Activated naive CD8-positive, alpha-beta T cell treated with anti-CD3 and anti-CD28 coated beads, Interleukin-2, amount 10 ng/mL, durations not matched to agents 7 days and 5 days (primary cell): Measurements from ENCODE around the gene KLHL29. TPM values are rescaled to one million over a fixed set of nuclear protein-coding genes. Genes with fewer than 3 reads are reported as not detected.

Source experiments
- ATAC-seq: fragments of 150-1000 bp; cut with Tn5 transposase; one replicate; pipeline ENCODE4 v1.10.0; 2021; ENCODE audit warnings: low read depth, moderate library complexity
- POLR2A ChIA-PET: fragments of 350-600 bp; sonication (Branson Sonifier 250); formaldehyde crosslinking; loops from one replicate; lab custom pipeline; 2021; ENCODE audit warnings: antibody characterized with exemption; lab: Charles Lee
- DNase-seq: peaks from one replicate; pipeline ENCODE4 v3.0.0; 2021
- H3K27ac Mint-ChIP-seq: one replicate; pipeline ENCODE4 v1.8.0; 2022; ENCODE audit warnings: mild to moderate bottlenecking, mixed read lengths
- H3K27me3 Mint-ChIP-seq: one replicate; pipeline ENCODE4 v1.8.0; 2022; ENCODE audit warnings: mild to moderate bottlenecking, moderate library complexity, mixed read lengths
- H3K36me3 Mint-ChIP-seq: one replicate; pipeline ENCODE4 v1.8.0; 2021; ENCODE audit warnings: mild to moderate bottlenecking, mixed read lengths
- H3K4me1 Mint-ChIP-seq: one replicate; pipeline ENCODE4 v1.8.0; 2021; ENCODE audit warnings: mixed read lengths
- H3K4me3 Mint-ChIP-seq: one replicate; pipeline ENCODE4 v1.8.0; 2022; ENCODE audit warnings: mild to moderate bottlenecking, moderate library complexity, mixed read lengths
- H3K9me3 Mint-ChIP-seq: one replicate; pipeline ENCODE4 v1.8.0; 2021; ENCODE audit warnings: mixed read lengths
- total RNA-seq, 2 experiments: library from RNA; stranded (reverse); gene quantifications; one replicate each; pipeline ENCODE4 v1.2.3, GENCODE V29; 2021

The KLHL29 gene
- total RNA-seq, 2 experiments from 2014 or later, result 1.6 to 1.7 TPM

- H3K27ac Mint-ChIP-seq, result no peak overlapping the region
- ATAC-seq (no peak), DNase-seq (no peak)
- no peak overlapping the region for H3K4me3 Mint-ChIP-seq
- H3K9me3 Mint-ChIP-seq, result no peaks in the 10 kb centered on the region
- peaks cover 63% of the 10 kb centered on the region for H3K27me3 Mint-ChIP-seq
- H3K36me3 Mint-ChIP-seq, result peaks cover 3% of the 10 kb centered on the region
- no peaks in the 10 kb centered on the region for H3K4me1 Mint-ChIP-seq
- POLR2A ChIA-PET, result no interaction called here
Observed at GRCh38 chr2:23475473-23475872, 90.5 kb downstream of the KLHL29 start.

DNA sequence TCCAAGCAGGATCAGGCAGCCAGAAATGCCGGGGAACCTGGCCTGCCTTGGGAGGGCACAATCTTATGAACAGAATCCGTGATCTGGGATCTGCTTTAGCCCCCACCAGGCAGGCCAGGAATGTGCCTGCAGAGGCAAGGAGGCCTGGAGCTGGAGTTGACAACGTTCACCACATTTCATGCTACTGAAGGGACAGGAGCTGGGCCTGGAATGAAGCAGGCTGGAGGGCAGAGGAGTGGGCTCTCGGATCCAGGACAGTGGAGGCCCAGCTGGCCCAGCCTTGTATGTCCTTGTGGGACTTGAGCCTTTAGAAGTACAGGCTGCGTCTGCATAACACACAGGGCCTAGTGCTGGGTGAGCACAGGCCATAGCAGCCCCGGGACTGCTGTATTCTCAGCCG, 91.8 kb downstream of the KLHL29 start:
- H3K27me3 Mint-ChIP-seq, result peaks cover 57% of the 10 kb centered on the region
- DNase-seq, result no peak
- H3K36me3 Mint-ChIP-seq, result peaks cover 3% of the 10 kb centered on the region
- no peak for ATAC-seq
- H3K4me3 Mint-ChIP-seq, result no peak overlapping the region
- no peaks in the 10 kb centered on the region for H3K9me3 Mint-ChIP-seq
- POLR2A ChIA-PET, result no interaction called here
- peaks cover 1% of the 10 kb centered on the region for H3K4me1 Mint-ChIP-seq
- no peak overlapping the region for H3K27ac Mint-ChIP-seq

- Mint-ChIP-seq H3K27ac (no peak overlapping the region), H3K9me3 (no peaks in the 10 kb centered on the region), H3K4me1 (peaks cover 1% of the 10 kb centered on the region), H3K4me3 (no peak overlapping the region), H3K27me3 (peaks cover 54% of the 10 kb centered on the region), H3K36me3 (peaks cover 1% of the 10 kb centered on the region)
- POLR2A ChIA-PET, result no interaction called here
- no peak for ATAC-seq
- no peak for DNase-seq
Observed at GRCh38 chr2:23477392-23477791, 92.4 kb downstream of the KLHL29 start.

DNA sequence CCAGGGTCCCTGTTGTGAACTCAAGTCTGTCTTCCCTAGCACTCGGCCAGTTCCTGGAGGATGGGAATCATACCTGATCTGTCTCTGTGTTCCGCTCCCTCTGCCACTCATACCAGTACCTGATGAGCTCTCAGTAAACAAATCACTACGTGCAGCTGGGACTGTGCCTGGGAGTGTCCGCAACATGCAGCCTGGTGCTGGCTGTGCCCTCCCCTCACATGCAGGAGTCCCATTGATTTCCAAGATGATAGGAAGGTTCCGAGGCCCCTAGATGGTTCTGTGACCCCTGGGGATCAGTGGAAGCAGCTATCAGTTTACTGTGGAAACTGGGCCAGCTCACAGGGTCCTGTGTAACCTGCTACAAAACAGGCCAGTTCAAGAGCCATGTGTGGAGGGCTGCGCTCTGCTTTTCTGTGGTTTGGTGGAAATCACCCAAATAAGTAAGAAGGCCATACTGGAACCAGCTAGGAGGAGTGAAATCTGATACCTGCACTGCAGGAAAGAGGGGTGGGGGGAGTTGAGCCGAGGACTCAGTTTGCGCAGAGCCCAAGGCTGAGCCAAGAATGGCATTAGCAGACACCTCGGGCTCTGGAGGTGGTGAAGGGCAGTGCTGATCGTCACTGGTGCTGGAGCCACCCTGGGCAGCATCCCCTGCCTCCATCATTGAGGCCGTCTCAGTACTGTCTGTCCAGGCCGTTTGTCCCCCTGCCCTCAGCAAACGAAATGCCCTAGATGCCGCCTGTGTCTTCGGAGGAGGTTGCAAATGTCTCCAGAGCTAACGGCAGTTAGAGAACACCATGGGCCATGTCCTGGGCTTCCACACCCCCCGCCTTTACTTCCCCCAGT, 93.3 kb downstream of the KLHL29 start:
- Mint-ChIP-seq H3K27me3 (peaks cover 52% of the 10 kb centered on the region), H3K4me1 (peaks cover 1% of the 10 kb centered on the region), H3K27ac (no peak overlapping the region), H3K36me3 (peaks cover 1% of the 10 kb centered on the region), H3K9me3 (no peaks in the 10 kb centered on the region), H3K4me3 (no peak overlapping the region)
- DNase-seq (no peak), ATAC-seq (no peak)
- POLR2A ChIA-PET, result no interaction called here

- H3K9me3 Mint-ChIP-seq, result no peaks in the 10 kb centered on the region
- H3K27me3 Mint-ChIP-seq, result peaks cover 51% of the 10 kb centered on the region
- ATAC-seq (no peak), DNase-seq (no peak)
- H3K4me1 Mint-ChIP-seq, result peaks cover 1% of the 10 kb centered on the region
- H3K36me3 Mint-ChIP-seq, result no peaks in the 10 kb centered on the region
- no peak overlapping the region for H3K4me3 Mint-ChIP-seq
- H3K27ac Mint-ChIP-seq, result no peak overlapping the region
- POLR2A ChIA-PET, result no interaction called here
Observed at GRCh38 chr2:23478933-23479683, 94.1 kb downstream of the KLHL29 start.

- Mint-ChIP-seq H3K4me1 (peaks cover 1% of the 10 kb centered on the region), H3K27ac (no peak overlapping the region), H3K27me3 (peaks cover 49% of the 10 kb centered on the region), H3K9me3 (no peaks in the 10 kb centered on the region), H3K36me3 (no peaks in the 10 kb centered on the region), H3K4me3 (no peak overlapping the region)
- POLR2A ChIA-PET, result no interaction called here
- no peak for DNase-seq
- ATAC-seq, result no peak
Observed at GRCh38 chr2:23480957-23481797, 96.2 kb downstream of the KLHL29 start.

DNA sequence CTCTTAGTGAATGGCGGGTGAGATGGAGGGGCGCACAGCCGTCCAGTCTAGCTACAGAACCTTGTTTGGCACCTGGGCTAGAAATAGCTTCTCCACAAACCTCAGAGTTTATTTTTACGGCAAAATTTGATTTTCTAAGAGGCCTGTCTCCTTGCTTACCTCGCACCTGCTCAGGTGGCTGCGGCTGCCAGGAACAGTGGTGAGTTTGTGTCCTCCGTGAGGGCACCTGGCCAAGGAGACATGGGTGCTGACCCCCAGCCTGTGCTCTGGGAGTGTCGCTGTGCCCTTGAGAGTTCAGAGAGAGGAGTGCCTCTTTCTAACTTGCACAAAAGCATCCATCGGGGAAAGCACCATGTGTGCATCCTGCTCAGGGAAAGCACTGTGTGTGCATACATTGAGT, 97.2 kb downstream of the KLHL29 start:
- ATAC-seq, result no peak

DNA sequence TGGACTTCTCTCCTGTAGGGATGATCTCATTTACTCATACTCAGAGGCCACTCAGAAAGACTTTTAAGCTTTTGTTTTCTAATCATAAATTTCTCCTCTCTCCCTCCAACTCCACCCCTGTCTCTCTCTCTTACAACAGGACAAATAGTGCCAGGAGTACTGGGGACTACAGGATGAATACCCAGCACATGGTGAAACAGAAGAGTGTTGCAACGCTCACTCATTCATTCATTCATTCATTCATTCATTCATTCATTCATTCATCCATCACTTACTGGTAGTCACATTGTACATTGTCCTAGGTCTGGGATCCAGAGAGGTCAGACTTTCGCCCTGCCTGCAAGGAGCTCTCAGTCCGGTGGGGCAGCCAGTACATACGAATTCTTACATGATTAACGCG, 97.6 kb downstream of the KLHL29 start:
- no peaks in the 10 kb centered on the region for H3K36me3 Mint-ChIP-seq
- peaks cover 56% of the 10 kb centered on the region for H3K27me3 Mint-ChIP-seq
- H3K4me1 Mint-ChIP-seq, result peaks cover 6% of the 10 kb centered on the region
- no peaks in the 10 kb centered on the region for H3K9me3 Mint-ChIP-seq
- H3K4me3 Mint-ChIP-seq, result no peak overlapping the region
- POLR2A ChIA-PET, result no interaction called here
- no peak for ATAC-seq
- no peak overlapping the region for H3K27ac Mint-ChIP-seq
- DNase-seq, result no peak

More for the DNA sequence above, 97.2 kb downstream of the KLHL29 start:
- peak; percentile 15 for DNase-seq
- H3K4me3 Mint-ChIP-seq, result no peak overlapping the region
- H3K9me3 Mint-ChIP-seq, result no peaks in the 10 kb centered on the region
- peaks cover 3% of the 10 kb centered on the region for H3K4me1 Mint-ChIP-seq
- H3K27me3 Mint-ChIP-seq, result peaks cover 56% of the 10 kb centered on the region
- no peaks in the 10 kb centered on the region for H3K36me3 Mint-ChIP-seq
- POLR2A ChIA-PET, result no interaction called here
- H3K27ac Mint-ChIP-seq, result no peak overlapping the region

- H3K36me3 Mint-ChIP-seq, result no peaks in the 10 kb centered on the region
- ATAC-seq (no peak), DNase-seq (no peak)
- H3K27ac Mint-ChIP-seq, result no peak overlapping the region
- H3K9me3 Mint-ChIP-seq, result no peaks in the 10 kb centered on the region
- H3K4me3 Mint-ChIP-seq, result no peak overlapping the region
- POLR2A ChIA-PET, result no interaction called here
- peaks cover 52% of the 10 kb centered on the region for H3K27me3 Mint-ChIP-seq
- peaks cover 17% of the 10 kb centered on the region for H3K4me1 Mint-ChIP-seq
Observed at GRCh38 chr2:23483791-23484190, 98.8 kb downstream of the KLHL29 start.

- H3K4me3 Mint-ChIP-seq, result no peak overlapping the region
- peaks cover 21% of the 10 kb centered on the region for H3K4me1 Mint-ChIP-seq
- no peak overlapping the region for H3K27ac Mint-ChIP-seq
- POLR2A ChIA-PET, result no interaction called here
- peaks cover 47% of the 10 kb centered on the region for H3K27me3 Mint-ChIP-seq
- no peaks in the 10 kb centered on the region for H3K36me3 Mint-ChIP-seq
- ATAC-seq, result no peak
- no peak for DNase-seq
- H3K9me3 Mint-ChIP-seq, result no peaks in the 10 kb centered on the region
Observed at GRCh38 chr2:23484275-23484674, 99.3 kb downstream of the KLHL29 start.

DNA sequence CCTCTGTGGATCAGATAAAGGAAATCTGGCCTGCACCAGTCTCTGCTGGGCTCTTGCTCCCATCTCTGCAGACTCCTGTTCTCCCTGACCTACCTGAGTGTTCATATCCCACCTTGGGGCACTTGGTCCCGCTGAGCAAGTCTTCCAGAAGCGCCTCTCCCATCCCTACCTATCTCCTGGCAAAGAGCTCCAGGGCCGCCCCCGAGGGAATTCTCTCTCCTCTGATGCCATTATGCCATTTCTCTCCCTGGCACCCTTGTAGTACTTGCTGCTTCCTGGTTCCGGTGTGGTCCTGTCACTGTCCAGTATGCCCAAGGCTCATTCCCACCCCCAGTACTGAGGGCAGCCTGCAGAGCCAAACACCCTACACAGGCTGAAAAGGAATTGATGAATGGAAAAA, 99.8 kb downstream of the KLHL29 start:
- POLR2A ChIA-PET, result no interaction called here

DNA sequence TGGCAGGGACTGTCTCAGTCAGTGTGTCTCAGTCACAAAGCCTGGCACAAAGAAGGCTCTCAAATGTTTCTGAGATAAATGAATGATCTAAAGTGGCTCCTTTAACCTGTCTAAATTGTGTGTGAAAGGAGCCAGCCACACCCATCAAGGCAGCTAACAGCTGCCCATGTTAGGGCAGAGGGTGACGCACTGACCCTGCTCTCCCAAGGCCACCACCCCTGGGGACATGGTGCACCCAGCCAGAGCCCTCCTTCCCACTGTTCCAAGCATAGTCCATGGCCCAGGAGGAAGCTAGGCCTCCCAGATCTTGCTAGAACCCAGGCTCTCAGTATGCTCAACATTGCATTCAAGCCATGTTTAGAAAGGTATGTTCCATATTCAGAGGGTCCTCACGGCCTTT, 100.3 kb downstream of the KLHL29 start:
- DNase-seq (no peak), ATAC-seq (no peak)
- Mint-ChIP-seq H3K27me3 (peaks cover 37% of the 10 kb centered on the region), H3K27ac (no peak overlapping the region), H3K4me3 (no peak overlapping the region), H3K9me3 (no peaks in the 10 kb centered on the region), H3K36me3 (no peaks in the 10 kb centered on the region), H3K4me1 (peaks cover 30% of the 10 kb centered on the region)
- POLR2A ChIA-PET, result no interaction called here

More for the DNA sequence above, 99.8 kb downstream of the KLHL29 start:
- peaks cover 42% of the 10 kb centered on the region for H3K27me3 Mint-ChIP-seq
- no peak overlapping the region for H3K4me3 Mint-ChIP-seq
- H3K4me1 Mint-ChIP-seq, result peaks cover 26% of the 10 kb centered on the region
- DNase-seq (no peak), ATAC-seq (no peak)
- no peaks in the 10 kb centered on the region for H3K9me3 Mint-ChIP-seq
- H3K36me3 Mint-ChIP-seq, result no peaks in the 10 kb centered on the region
- no peak overlapping the region for H3K27ac Mint-ChIP-seq
